HL-60 (cell line): ENCODE measurements around the gene GALNT17.
A peak's percentile ranks its signal among the peaks of the same experiment; 100 is the strongest.

Experiments used
- DNase-seq, 2 experiments: peaks; one replicate each; pipeline ENCODE4 v3.0.0-alpha.2; 2010 to 2020; ENCODE audit warnings: low read depth in 1 of 2, low spot score in 1 of 2
- H3K27ac ChIP-seq: fragments of 250-450 bp; sonication (Bioruptor Pico); replicated peaks from 2 replicates; pipeline ENCODE4 v1.5.1; 2020; ENCODE audit warnings: mild to moderate bottlenecking, moderate library complexity
- H3K27me3 ChIP-seq: fragments of 250-450 bp; sonication (Bioruptor Pico); 2 replicates; pipeline ENCODE4 v1.5.1; 2021; ENCODE audit warnings: mild to moderate bottlenecking, moderate library complexity; ENCODE audit not compliant: insufficient read depth, poor library complexity, severe bottlenecking
- H3K4me3 ChIP-seq: replicated peaks from 2 replicates; pipeline ENCODE4 v1.5.1; 2011; ENCODE audit warnings: mild to moderate bottlenecking, control low read depth, low read length; ENCODE audit not compliant: insufficient read depth
- GABPA ChIP-seq: IDR thresholded peaks from 2 replicates; pipeline ENCODE4 v1.6.1; 2012; ENCODE audit warnings: low read depth
- POLR2AphosphoS5 ChIP-seq: IDR thresholded peaks from 2 replicates; pipeline ENCODE4 v1.6.1; 2012; ENCODE audit warnings: low read depth
- REST ChIP-seq: IDR thresholded peaks from 2 replicates; pipeline ENCODE4 v1.6.1; 2012; ENCODE audit warnings: low read depth; ENCODE audit not compliant: insufficient replicate concordance
- SPI1 ChIP-seq: IDR thresholded peaks from 2 replicates; pipeline ENCODE4 v1.6.1; 2012; ENCODE audit warnings: low read depth, mild to moderate bottlenecking, borderline replicate concordance
- TF ChIP-seq, protein P1 (sequence below): IDR thresholded peaks from one replicate; pipeline ENCODE4 v1.5.1; 2011; ENCODE audit warnings: low read length, control low read depth, inconsistent platforms; ENCODE audit not compliant: insufficient read depth

The GALNT17 gene

GRCh38 chr7:71750290-71750689 lies 618.3 kb downstream of the GALNT17 start:
- Histone ChIP-seq H3K27ac (no peak overlapping the region), H3K27me3 (no peaks in the 10 kb centered on the region), H3K4me3 (no peak overlapping the region)
- DNase-seq = no peak
- TF ChIP-seq POLR2AphosphoS5 (no peak), REST (no peak), GABPA (no peak), SPI1 (no peak)
- TF ChIP-seq, protein P1, sequence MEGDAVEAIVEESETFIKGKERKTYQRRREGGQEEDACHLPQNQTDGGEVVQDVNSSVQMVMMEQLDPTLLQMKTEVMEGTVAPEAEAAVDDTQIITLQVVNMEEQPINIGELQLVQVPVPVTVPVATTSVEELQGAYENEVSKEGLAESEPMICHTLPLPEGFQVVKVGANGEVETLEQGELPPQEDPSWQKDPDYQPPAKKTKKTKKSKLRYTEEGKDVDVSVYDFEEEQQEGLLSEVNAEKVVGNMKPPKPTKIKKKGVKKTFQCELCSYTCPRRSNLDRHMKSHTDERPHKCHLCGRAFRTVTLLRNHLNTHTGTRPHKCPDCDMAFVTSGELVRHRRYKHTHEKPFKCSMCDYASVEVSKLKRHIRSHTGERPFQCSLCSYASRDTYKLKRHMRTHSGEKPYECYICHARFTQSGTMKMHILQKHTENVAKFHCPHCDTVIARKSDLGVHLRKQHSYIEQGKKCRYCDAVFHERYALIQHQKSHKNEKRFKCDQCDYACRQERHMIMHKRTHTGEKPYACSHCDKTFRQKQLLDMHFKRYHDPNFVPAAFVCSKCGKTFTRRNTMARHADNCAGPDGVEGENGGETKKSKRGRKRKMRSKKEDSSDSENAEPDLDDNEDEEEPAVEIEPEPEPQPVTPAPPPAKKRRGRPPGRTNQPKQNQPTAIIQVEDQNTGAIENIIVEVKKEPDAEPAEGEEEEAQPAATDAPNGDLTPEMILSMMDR = no peak

GRCh38 chr7:71752171-71752935 lies 620.4 kb downstream of the GALNT17 start:
- TF ChIP-seq SPI1 = no peak
- no peak for TF ChIP-seq GABPA
- no peak for TF ChIP-seq REST
- DNase-seq = peak in 1 of 2 experiments; percentile 37
- Histone ChIP-seq H3K27me3 (no peaks in the 10 kb centered on the region), H3K27ac (no peak overlapping the region), H3K4me3 (no peak overlapping the region)

- no peak for TF ChIP-seq REST
- TF ChIP-seq GABPA = no peak
- no peak for TF ChIP-seq SPI1
- TF ChIP-seq POLR2AphosphoS5 = no peak
- TF ChIP-seq, protein P1 = no peak
- Histone ChIP-seq H3K27me3 (no peaks in the 10 kb centered on the region), H3K4me3 (no peak overlapping the region), H3K27ac (no peak overlapping the region)
- DNase-seq = no peak
Observed at GRCh38 chr7:71753236-71753635, 621.3 kb downstream of the GALNT17 start.
